Stimulated activated naive B cell treated with anti-CD40 and anti-IgM and Interleukin-4, amounts not matched to agents 10 μg/mL and 1 μg/mL and 100 μg/mL, for 72 hours (primary cell): ENCODE measurements around the gene USP24.

Source experiments
- ATAC-seq, 2 donors: fragments of 150-1000 bp; cut with Tn5 transposase; replicated peaks; 2 replicates each; pipeline ENCODE4 v1.10.0; 2021; ENCODE audit warnings: moderate library complexity in 1 of 2
- DNase-seq: peaks from one replicate; pipeline ENCODE4 v3.0.0; 2021
- H3K27ac Mint-ChIP-seq: one replicate; pipeline ENCODE4 v1.8.0; 2022; ENCODE audit warnings: mild to moderate bottlenecking, mixed read lengths
- H3K27me3 Mint-ChIP-seq, 2 donors: one replicate each; pipeline ENCODE4 v1.8.0; 2022; ENCODE audit warnings: mixed read lengths in 2 of 2
- H3K36me3 Mint-ChIP-seq, 2 donors: one replicate each; pipeline ENCODE4 v1.8.0; 2022; ENCODE audit warnings: mixed read lengths in 2 of 2, mild to moderate bottlenecking in 1 of 2
- H3K4me1 Mint-ChIP-seq, 2 donors: one replicate each; pipeline ENCODE4 v1.8.0; 2022; ENCODE audit warnings: mixed read lengths in 2 of 2, mild to moderate bottlenecking in 1 of 2
- H3K4me3 Mint-ChIP-seq, 2 donors: one replicate each; pipeline ENCODE4 v1.8.0; 2022; ENCODE audit warnings: mild to moderate bottlenecking in 2 of 2, mixed read lengths in 2 of 2, moderate library complexity in 1 of 2
- H3K9me3 Mint-ChIP-seq, 2 donors: one replicate each; pipeline ENCODE4 v1.8.0; 2022; ENCODE audit warnings: mixed read lengths in 2 of 2, mild to moderate bottlenecking in 1 of 2

The USP24 gene

GRCh38 chr1:55216096-55216495 is 932 bp upstream of the USP24 start:
- H3K27ac Mint-ChIP-seq: peak overlapping the region; percentile 98
- no peak for DNase-seq

GRCh38 chr1:55214934-55215193 is 300 bp downstream of the USP24 start:
- peaks cover 20 to 32% of the 10 kb centered on the region in 2 donors for H3K36me3 Mint-ChIP-seq
- peak overlapping the region; percentile 95 for H3K4me3 Mint-ChIP-seq
- no peaks in the 10 kb centered on the region for H3K9me3 Mint-ChIP-seq
- no peak for DNase-seq
- H3K4me1 Mint-ChIP-seq: peaks cover 48 to 60% of the 10 kb centered on the region in 2 donors
- peak; percentile 38 to 47 for ATAC-seq
- H3K27me3 Mint-ChIP-seq: no peaks in the 10 kb centered on the region
- H3K27ac Mint-ChIP-seq: peak overlapping the region; percentile 76

More at GRCh38 chr1:55216096-55216495, 932 bp upstream of the USP24 start:
- Mint-ChIP-seq H3K4me1 (peaks cover 40 to 48% of the 10 kb centered on the region in 2 donors), H3K36me3 (peaks cover 20 to 32% of the 10 kb centered on the region in 2 donors), H3K4me3 (peak overlapping the region; percentile 95), H3K9me3 (no peaks in the 10 kb centered on the region), H3K27me3 (no peaks in the 10 kb centered on the region)
- ATAC-seq: no peak

- Mint-ChIP-seq H3K4me1 (peaks cover 49 to 64% of the 10 kb centered on the region in 2 donors), H3K27ac (peak overlapping the region; percentile 97), H3K27me3 (no peaks in the 10 kb centered on the region), H3K36me3 (peaks cover 20 to 33% of the 10 kb centered on the region in 2 donors), H3K9me3 (no peaks in the 10 kb centered on the region), H3K4me3 (peak overlapping the region; percentile 95)
- peak; percentile 64 for DNase-seq
- ATAC-seq: peak; percentile 43 to 48
Observed at GRCh38 chr1:55214212-55214933, 791 bp downstream of the USP24 start.

- no peaks in the 10 kb centered on the region for H3K9me3 Mint-ChIP-seq
- peaks cover 20 to 37% of the 10 kb centered on the region in 2 donors for H3K36me3 Mint-ChIP-seq
- ATAC-seq (peak in 1 of 2 donors; percentile 18), DNase-seq (no peak)
- H3K4me3 Mint-ChIP-seq: peak overlapping the region; percentile 95
- peaks cover 52 to 70% of the 10 kb centered on the region in 2 donors for H3K4me1 Mint-ChIP-seq
- H3K27me3 Mint-ChIP-seq: no peaks in the 10 kb centered on the region
- H3K27ac Mint-ChIP-seq: peak overlapping the region; percentile 97
Observed at GRCh38 chr1:55213885-55214211, 1.3 kb downstream of the USP24 start.

GRCh38 chr1:55213151-55213884 is 1.8 kb downstream of the USP24 start:
- DNase-seq: no peak
- peak overlapping the region; percentile 97 for H3K27ac Mint-ChIP-seq
- ATAC-seq: no peak
- no peaks in the 10 kb centered on the region for H3K27me3 Mint-ChIP-seq
- H3K36me3 Mint-ChIP-seq: peaks cover 20 to 39% of the 10 kb centered on the region in 2 donors
- peaks cover 51 to 68% of the 10 kb centered on the region in 2 donors for H3K4me1 Mint-ChIP-seq
- peak overlapping the region; percentile 95 for H3K4me3 Mint-ChIP-seq
- no peaks in the 10 kb centered on the region for H3K9me3 Mint-ChIP-seq

GRCh38 chr1:55212349-55213150 is 2.6 kb downstream of the USP24 start:
- Mint-ChIP-seq H3K4me3 (peak overlapping the region; percentile 95), H3K27ac (peak overlapping the region; percentile 72), H3K27me3 (no peaks in the 10 kb centered on the region), H3K9me3 (no peaks in the 10 kb centered on the region), H3K4me1 (peaks cover 46 to 61% of the 10 kb centered on the region in 2 donors), H3K36me3 (peaks cover 20 to 43% of the 10 kb centered on the region in 2 donors)
- ATAC-seq (no peak), DNase-seq (no peak)

- DNase-seq: no peak
- peak in 1 of 2 donors; percentile 19 for ATAC-seq
- no peaks in the 10 kb centered on the region for H3K9me3 Mint-ChIP-seq
- no peaks in the 10 kb centered on the region for H3K27me3 Mint-ChIP-seq
- H3K4me3 Mint-ChIP-seq: peak overlapping the region; percentile 95
- peaks cover 22 to 46% of the 10 kb centered on the region in 2 donors for H3K36me3 Mint-ChIP-seq
- peak overlapping the region; percentile 72 for H3K27ac Mint-ChIP-seq
- H3K4me1 Mint-ChIP-seq: peaks cover 46 to 59% of the 10 kb centered on the region in 2 donors
Observed at GRCh38 chr1:55211863-55212262, 3.3 kb downstream of the USP24 start.

- H3K9me3 Mint-ChIP-seq: no peaks in the 10 kb centered on the region
Observed at GRCh38 chr1:55210990-55211801, 4.0 kb downstream of the USP24 start.

GRCh38 chr1:55209247-55209646 is 5.9 kb downstream of the USP24 start:
- no peak for DNase-seq
- ATAC-seq: peak in 1 of 2 donors; percentile 9
- no peaks in the 10 kb centered on the region for H3K27me3 Mint-ChIP-seq
- no peaks in the 10 kb centered on the region for H3K9me3 Mint-ChIP-seq
- peaks cover 28 to 47% of the 10 kb centered on the region in 2 donors for H3K36me3 Mint-ChIP-seq
- H3K4me1 Mint-ChIP-seq: peaks cover 42 to 62% of the 10 kb centered on the region in 2 donors
- H3K4me3 Mint-ChIP-seq: peak overlapping the region; percentile 30 to 43
- no peak overlapping the region for H3K27ac Mint-ChIP-seq

More at GRCh38 chr1:55210990-55211801, 4.0 kb downstream of the USP24 start:
- DNase-seq (no peak), ATAC-seq (no peak)
- peak overlapping the region; percentile 66 for H3K27ac Mint-ChIP-seq
- H3K4me1 Mint-ChIP-seq: peaks cover 41 to 59% of the 10 kb centered on the region in 2 donors
- peaks cover 27 to 50% of the 10 kb centered on the region in 2 donors for H3K36me3 Mint-ChIP-seq
- H3K27me3 Mint-ChIP-seq: no peaks in the 10 kb centered on the region
- H3K4me3 Mint-ChIP-seq: peak overlapping the region; percentile 63 to 70

GRCh38 chr1:55206210-55206609 is 9.0 kb downstream of the USP24 start:
- no peak for DNase-seq
- Mint-ChIP-seq H3K27ac (no peak overlapping the region), H3K9me3 (no peaks in the 10 kb centered on the region), H3K36me3 (peaks cover 20 to 32% of the 10 kb centered on the region in 2 donors), H3K4me1 (peaks cover 31 to 65% of the 10 kb centered on the region in 2 donors), H3K27me3 (no peaks in the 10 kb centered on the region), H3K4me3 (no peak overlapping the region)
- no peak for ATAC-seq

- H3K9me3 Mint-ChIP-seq: no peaks in the 10 kb centered on the region
- H3K4me1 Mint-ChIP-seq: peaks cover 25 to 61% of the 10 kb centered on the region in 2 donors
- peak overlapping the region; percentile 81 for H3K27ac Mint-ChIP-seq
- ATAC-seq: peak; percentile 92 to 94
- H3K4me3 Mint-ChIP-seq: peak overlapping the region; percentile 49 to 52
- no peaks in the 10 kb centered on the region for H3K27me3 Mint-ChIP-seq
- DNase-seq: no peak
- H3K36me3 Mint-ChIP-seq: peaks cover 19 to 42% of the 10 kb centered on the region in 2 donors
Observed at GRCh38 chr1:55204997-55205396, 10.2 kb downstream of the USP24 start.

GRCh38 chr1:55203064-55203463 is 12.1 kb downstream of the USP24 start:
- ATAC-seq: no peak
- Mint-ChIP-seq H3K27ac (no peak overlapping the region), H3K9me3 (no peaks in the 10 kb centered on the region), H3K4me1 (peaks cover 24 to 57% of the 10 kb centered on the region in 2 donors), H3K4me3 (no peak overlapping the region), H3K36me3 (peaks cover 28 to 48% of the 10 kb centered on the region in 2 donors), H3K27me3 (no peaks in the 10 kb centered on the region)
- no peak for DNase-seq

GRCh38 chr1:55200667-55201066 is 14.5 kb downstream of the USP24 start:
- no peaks in the 10 kb centered on the region for H3K27me3 Mint-ChIP-seq
- ATAC-seq (no peak), DNase-seq (no peak)
- peak overlapping the region; percentile 47 for H3K27ac Mint-ChIP-seq
- no peak overlapping the region for H3K4me3 Mint-ChIP-seq
- peaks cover 30 to 55% of the 10 kb centered on the region in 2 donors for H3K36me3 Mint-ChIP-seq
- H3K4me1 Mint-ChIP-seq: peaks cover 36 to 69% of the 10 kb centered on the region in 2 donors
- no peaks in the 10 kb centered on the region for H3K9me3 Mint-ChIP-seq
